Esophagus muscularis mucosa (tissue), 3 donors: ENCODE results near the gene XRCC3.

ENCODE experiments used
- POLR2A ChIP-seq: fragments of 450-650 bp; IDR thresholded peaks from one replicate; pipeline ENCODE4 v1.6.1; 2017; ENCODE audit warnings: antibody characterized with exemption, moderate library complexity, mild to moderate bottlenecking, low read depth
- TF ChIP-seq, protein P1 (sequence below), 3 experiments: fragments of 200-600 bp in 2 of 3; fragments of 450-650 bp in 1 of 3; sonication (generic) in 2 of 3; IDR thresholded peaks; one replicate each; pipeline ENCODE4 v1.5.1; 2017 to 2019; ENCODE audit warnings: antibody characterized with exemption in 3 of 3, mild to moderate bottlenecking in 2 of 3, moderate library complexity in 1 of 3

DNA sequence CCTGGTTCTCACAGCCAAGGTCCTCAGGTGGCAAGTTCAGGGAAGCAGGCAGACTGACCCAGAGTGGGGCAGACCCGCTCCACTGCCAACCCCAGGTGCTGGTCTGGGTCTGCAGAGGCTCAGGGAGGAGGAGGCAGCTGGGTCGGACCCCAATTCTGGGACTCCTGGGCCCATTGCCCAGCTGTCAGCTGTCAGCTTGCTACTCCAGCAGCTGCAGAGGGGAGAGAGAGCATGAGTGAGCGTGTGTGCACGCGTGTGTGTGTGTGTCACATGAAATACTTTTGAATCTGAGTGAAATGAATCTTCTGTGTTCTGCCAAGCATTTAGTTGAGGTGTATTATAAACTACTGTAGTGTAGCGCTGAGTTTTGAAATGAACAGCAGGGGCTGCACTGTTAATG is 30.8 kb downstream of the XRCC3 start:
- no peak for TF ChIP-seq POLR2A
- TF ChIP-seq, protein P1, sequence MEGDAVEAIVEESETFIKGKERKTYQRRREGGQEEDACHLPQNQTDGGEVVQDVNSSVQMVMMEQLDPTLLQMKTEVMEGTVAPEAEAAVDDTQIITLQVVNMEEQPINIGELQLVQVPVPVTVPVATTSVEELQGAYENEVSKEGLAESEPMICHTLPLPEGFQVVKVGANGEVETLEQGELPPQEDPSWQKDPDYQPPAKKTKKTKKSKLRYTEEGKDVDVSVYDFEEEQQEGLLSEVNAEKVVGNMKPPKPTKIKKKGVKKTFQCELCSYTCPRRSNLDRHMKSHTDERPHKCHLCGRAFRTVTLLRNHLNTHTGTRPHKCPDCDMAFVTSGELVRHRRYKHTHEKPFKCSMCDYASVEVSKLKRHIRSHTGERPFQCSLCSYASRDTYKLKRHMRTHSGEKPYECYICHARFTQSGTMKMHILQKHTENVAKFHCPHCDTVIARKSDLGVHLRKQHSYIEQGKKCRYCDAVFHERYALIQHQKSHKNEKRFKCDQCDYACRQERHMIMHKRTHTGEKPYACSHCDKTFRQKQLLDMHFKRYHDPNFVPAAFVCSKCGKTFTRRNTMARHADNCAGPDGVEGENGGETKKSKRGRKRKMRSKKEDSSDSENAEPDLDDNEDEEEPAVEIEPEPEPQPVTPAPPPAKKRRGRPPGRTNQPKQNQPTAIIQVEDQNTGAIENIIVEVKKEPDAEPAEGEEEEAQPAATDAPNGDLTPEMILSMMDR (IDR thresholded peaks at IDR 0.05) = no peak
